Astrocyte (in vitro differentiated cells and primary cell): ENCODE data around the gene FABP2.
"Not testable (repeated sequence)": the region's sequence is repeated elsewhere in the genome, so short reads cannot be mapped to it uniquely, and the experiment has no call there.

Source experiments
- CTCF ChIP-seq: IDR thresholded peaks from 2 replicates; pipeline ENCODE4 v1.5.1; 2011; ENCODE audit warnings: low read depth, mild to moderate bottlenecking, inconsistent platforms, low read length, moderate library complexity; ENCODE audit not compliant: insufficient read depth
- EZH2 ChIP-seq: IDR thresholded peaks from 2 replicates; pipeline ENCODE4 v1.6.1; 2012; ENCODE audit warnings: mild to moderate bottlenecking, low read length, inconsistent platforms; ENCODE audit not compliant: insufficient read depth

DNA sequence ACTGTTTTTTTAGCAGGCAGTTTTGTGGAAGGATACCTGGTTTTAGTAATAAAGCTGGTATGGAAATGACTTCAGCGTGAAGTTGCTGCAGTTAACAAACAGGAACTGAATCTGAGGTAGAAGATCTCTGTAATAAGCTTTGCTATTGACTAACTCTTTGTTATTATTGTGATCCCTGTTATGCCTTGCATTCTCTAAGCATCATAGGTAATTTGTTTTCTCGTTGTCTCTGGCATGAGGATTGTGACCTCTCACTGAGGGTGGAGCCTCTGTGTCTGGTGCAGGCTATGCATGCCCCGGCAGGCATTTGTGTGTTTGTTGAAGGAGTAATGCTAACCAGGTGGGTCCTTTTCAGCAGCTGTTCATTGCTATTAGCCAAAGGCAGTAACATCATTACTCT lies 31.4 kb upstream of the FABP2 start:
- not testable (repeated sequence) for TF ChIP-seq CTCF, EZH2
